Astrocyte (in vitro differentiated cells and primary cell): Measurements from ENCODE around the gene JAZF1. TPM values are rescaled to one million over a fixed set of nuclear protein-coding genes. Genes with fewer than 3 reads are reported as not detected.

Source experiments
- DNase-seq: peaks from one replicate; pipeline ENCODE4 v3.0.0-alpha.2; 2010; ENCODE audit warnings: low read depth
- FAIRE-seq: peaks from 2 replicates; lab custom pipeline; 2011; peaks lifted over from hg19 to GRCh38; lab: Jason Lieb, UNC
- H2AFZ ChIP-seq: 2 replicates; pipeline ENCODE4 v1.6.0; 2012; ENCODE audit warnings: low read depth, low read length, inconsistent platforms
- H3K27ac ChIP-seq: 2 replicates; pipeline ENCODE4 v1.5.1; 2011; ENCODE audit warnings: low read depth, low read length, inconsistent platforms
- H3K27me3 ChIP-seq: 2 replicates; pipeline ENCODE4 v1.6.0; 2011; ENCODE audit warnings: low read length, inconsistent platforms; ENCODE audit not compliant: insufficient read depth
- H3K36me3 ChIP-seq: 2 replicates; pipeline ENCODE4 v1.5.1; 2011; ENCODE audit warnings: low read length, inconsistent platforms; ENCODE audit not compliant: insufficient read depth
- H3K4me1 ChIP-seq: 2 replicates; pipeline ENCODE4 v1.5.1; 2011; ENCODE audit warnings: low read length, inconsistent platforms; ENCODE audit not compliant: insufficient read depth
- H3K4me2 ChIP-seq: 2 replicates; pipeline ENCODE4 v1.6.0; 2012; ENCODE audit warnings: low read length, inconsistent platforms
- H3K4me3 ChIP-seq: 2 replicates; pipeline ENCODE4 v1.5.1; 2011; ENCODE audit warnings: low read depth, mild to moderate bottlenecking, low read length, inconsistent platforms; ENCODE audit not compliant: insufficient read depth
- H3K79me2 ChIP-seq: 2 replicates; pipeline ENCODE4 v1.6.0; 2012; ENCODE audit warnings: mild to moderate bottlenecking, low read length, inconsistent platforms; ENCODE audit not compliant: insufficient read depth
- H3K9ac ChIP-seq: 2 replicates; pipeline ENCODE4 v1.6.0; 2012; ENCODE audit warnings: mild to moderate bottlenecking, low read length, inconsistent platforms
- H3K9me3 ChIP-seq: 2 replicates; pipeline ENCODE4 v1.5.1; 2012; ENCODE audit warnings: low read depth, mild to moderate bottlenecking, low read length, inconsistent platforms; ENCODE audit not compliant: insufficient read depth
- H4K20me1 ChIP-seq: 2 replicates; pipeline ENCODE4 v1.6.0; 2012; ENCODE audit warnings: low read length, inconsistent platforms; ENCODE audit not compliant: insufficient read depth
- H3K27ac Mint-ChIP-seq: one replicate; pipeline ENCODE4 v1.8.0; 2021; ENCODE audit warnings: mild to moderate bottlenecking, mixed read lengths; ENCODE audit not compliant: unreplicated experiment
- H3K27me3 Mint-ChIP-seq: one replicate; pipeline ENCODE4 v1.8.0; 2021; ENCODE audit warnings: low read depth, mixed read lengths; ENCODE audit not compliant: unreplicated experiment
- H3K36me3 Mint-ChIP-seq: one replicate; pipeline ENCODE4 v1.8.0; 2021; ENCODE audit warnings: low read depth, mixed read lengths; ENCODE audit not compliant: unreplicated experiment
- H3K4me1 Mint-ChIP-seq: one replicate; pipeline ENCODE4 v1.8.0; 2021; ENCODE audit warnings: low read depth, mixed read lengths; ENCODE audit not compliant: unreplicated experiment
- H3K4me3 Mint-ChIP-seq: one replicate; pipeline ENCODE4 v1.8.0; 2021; ENCODE audit warnings: mild to moderate bottlenecking, moderate library complexity, mixed read lengths; ENCODE audit not compliant: unreplicated experiment
- H3K9me3 Mint-ChIP-seq: one replicate; pipeline ENCODE4 v1.8.0; 2021; ENCODE audit warnings: mild to moderate bottlenecking, mixed read lengths; ENCODE audit not compliant: unreplicated experiment
- EZH2 ChIP-seq: IDR thresholded peaks from 2 replicates; pipeline ENCODE4 v1.6.1; 2012; ENCODE audit warnings: mild to moderate bottlenecking, low read length, inconsistent platforms; ENCODE audit not compliant: insufficient read depth
- total RNA-seq: library from RNA; stranded (reverse); gene quantifications from 2 replicates; pipeline ENCODE4 v1.2.1, GENCODE V29; 2021
- TF ChIP-seq, protein P1 (sequence below): IDR thresholded peaks from 2 replicates; pipeline ENCODE4 v1.5.1; 2011; ENCODE audit warnings: low read depth, mild to moderate bottlenecking, inconsistent platforms, low read length, moderate library complexity; ENCODE audit not compliant: insufficient read depth

JAZF1 gene
- total RNA-seq, 1 donor from 2014 or later: 20.1 TPM

DNA sequence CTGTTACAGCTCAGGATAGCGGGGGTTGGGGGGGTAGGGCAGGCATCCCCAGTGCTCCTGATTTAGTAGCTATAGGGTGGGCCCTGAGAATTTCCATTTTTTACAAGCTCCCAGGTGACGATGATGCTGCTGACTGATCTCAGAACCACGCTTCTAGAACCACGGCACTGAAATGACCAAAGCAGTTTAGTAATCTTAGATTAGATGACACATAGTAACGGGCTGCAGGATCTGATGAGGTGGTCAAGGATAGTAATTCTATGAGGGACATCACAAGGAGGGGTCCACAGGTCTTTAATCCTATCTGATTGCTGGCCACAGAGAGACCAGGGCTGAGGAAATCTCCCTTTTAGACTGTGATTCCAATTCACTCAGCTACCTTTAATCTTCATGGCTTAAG is 167.2 kb downstream of the JAZF1 start:
- DNase-seq (no peak), FAIRE-seq (no peak)
- H3K9me3 ChIP-seq: no peaks in the 10 kb centered on the region
- H3K4me3 ChIP-seq: no peak overlapping the region
- H3K27me3 ChIP-seq: no peaks in the 10 kb centered on the region
- no peak overlapping the region for H2AFZ ChIP-seq
- peaks cover 5% of the 10 kb centered on the region for H3K9me3 Mint-ChIP-seq
- H3K36me3 ChIP-seq: no peaks in the 10 kb centered on the region
- no peak overlapping the region for H3K4me2 ChIP-seq
- no peak overlapping the region for H3K9ac ChIP-seq
- TF ChIP-seq, protein P1, sequence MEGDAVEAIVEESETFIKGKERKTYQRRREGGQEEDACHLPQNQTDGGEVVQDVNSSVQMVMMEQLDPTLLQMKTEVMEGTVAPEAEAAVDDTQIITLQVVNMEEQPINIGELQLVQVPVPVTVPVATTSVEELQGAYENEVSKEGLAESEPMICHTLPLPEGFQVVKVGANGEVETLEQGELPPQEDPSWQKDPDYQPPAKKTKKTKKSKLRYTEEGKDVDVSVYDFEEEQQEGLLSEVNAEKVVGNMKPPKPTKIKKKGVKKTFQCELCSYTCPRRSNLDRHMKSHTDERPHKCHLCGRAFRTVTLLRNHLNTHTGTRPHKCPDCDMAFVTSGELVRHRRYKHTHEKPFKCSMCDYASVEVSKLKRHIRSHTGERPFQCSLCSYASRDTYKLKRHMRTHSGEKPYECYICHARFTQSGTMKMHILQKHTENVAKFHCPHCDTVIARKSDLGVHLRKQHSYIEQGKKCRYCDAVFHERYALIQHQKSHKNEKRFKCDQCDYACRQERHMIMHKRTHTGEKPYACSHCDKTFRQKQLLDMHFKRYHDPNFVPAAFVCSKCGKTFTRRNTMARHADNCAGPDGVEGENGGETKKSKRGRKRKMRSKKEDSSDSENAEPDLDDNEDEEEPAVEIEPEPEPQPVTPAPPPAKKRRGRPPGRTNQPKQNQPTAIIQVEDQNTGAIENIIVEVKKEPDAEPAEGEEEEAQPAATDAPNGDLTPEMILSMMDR: no peak
- TF ChIP-seq EZH2: no peak
- H3K27me3 Mint-ChIP-seq: no peaks in the 10 kb centered on the region
- no peak overlapping the region for H3K27ac ChIP-seq
- peaks cover 7% of the 10 kb centered on the region for H4K20me1 ChIP-seq
- H3K4me1 ChIP-seq: peaks cover 13% of the 10 kb centered on the region
- peaks cover 3% of the 10 kb centered on the region for H3K79me2 ChIP-seq
- peaks cover 14% of the 10 kb centered on the region for H3K4me1 Mint-ChIP-seq
- H3K27ac Mint-ChIP-seq: no peak overlapping the region
- H3K4me3 Mint-ChIP-seq: no peak overlapping the region
- peaks cover 10% of the 10 kb centered on the region for H3K36me3 Mint-ChIP-seq

DNA sequence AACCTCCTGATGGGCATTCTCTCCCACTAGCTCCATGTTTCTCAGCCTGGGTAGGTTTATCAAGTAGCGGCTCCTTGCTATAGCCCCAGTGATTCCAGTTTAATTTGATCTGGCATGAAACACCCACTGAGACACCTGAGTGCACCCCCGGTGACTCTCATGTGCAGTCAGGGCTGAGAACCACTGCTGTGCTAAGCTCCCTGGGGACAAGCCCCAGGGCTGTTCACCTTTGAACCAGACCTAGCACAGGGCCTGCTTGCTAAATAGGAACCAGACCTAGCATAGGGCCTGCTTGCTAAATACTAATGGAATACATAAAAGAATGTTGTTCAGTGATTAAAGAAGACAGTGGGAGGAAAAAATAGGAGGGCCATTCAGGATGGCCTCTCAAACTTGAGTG is 167.6 kb downstream of the JAZF1 start:
- no peak overlapping the region for H3K4me3 ChIP-seq
- H3K4me3 Mint-ChIP-seq: no peak overlapping the region
- peaks cover 9% of the 10 kb centered on the region for H3K4me1 ChIP-seq
- H3K9me3 ChIP-seq: no peaks in the 10 kb centered on the region
- no peaks in the 10 kb centered on the region for H3K27me3 Mint-ChIP-seq
- H3K27ac Mint-ChIP-seq: no peak overlapping the region
- peaks cover 9% of the 10 kb centered on the region for H3K4me1 Mint-ChIP-seq
- no peak overlapping the region for H3K4me2 ChIP-seq
- H2AFZ ChIP-seq: no peak overlapping the region
- FAIRE-seq (no peak), DNase-seq (no peak)
- peaks cover 4% of the 10 kb centered on the region for H4K20me1 ChIP-seq
- H3K36me3 Mint-ChIP-seq: peaks cover 10% of the 10 kb centered on the region
- H3K27ac ChIP-seq: no peak overlapping the region
- H3K27me3 ChIP-seq: no peaks in the 10 kb centered on the region
- TF ChIP-seq, protein P1: no peak
- no peak for TF ChIP-seq EZH2
- no peak overlapping the region for H3K9ac ChIP-seq
- H3K36me3 ChIP-seq: no peaks in the 10 kb centered on the region
- peaks cover 5% of the 10 kb centered on the region for H3K9me3 Mint-ChIP-seq
- peaks cover 3% of the 10 kb centered on the region for H3K79me2 ChIP-seq

DNA sequence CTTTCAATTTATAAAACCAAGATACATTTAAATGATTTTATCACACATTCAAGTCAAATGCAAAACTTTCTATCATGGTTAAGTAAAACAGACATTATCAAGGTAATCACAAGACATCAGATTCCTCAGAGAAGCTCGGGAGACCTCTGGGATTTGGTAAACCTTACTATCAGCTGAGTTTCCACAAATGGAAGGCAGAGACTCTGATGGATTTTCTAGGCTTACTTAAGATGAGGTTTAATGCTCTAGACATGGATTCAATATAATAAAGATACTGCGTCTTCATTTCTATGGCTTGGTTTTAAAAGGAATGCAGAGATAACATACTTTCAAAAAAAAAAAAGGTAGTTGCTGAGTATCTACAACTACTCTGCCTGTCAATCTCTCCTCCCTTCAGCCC is 171.7 kb downstream of the JAZF1 start:
- no peak overlapping the region for H3K9ac ChIP-seq
- FAIRE-seq: no peak
- no peaks in the 10 kb centered on the region for H3K9me3 ChIP-seq
- H3K27ac Mint-ChIP-seq: no peak overlapping the region
- peaks cover 21% of the 10 kb centered on the region for H4K20me1 ChIP-seq
- H3K4me1 Mint-ChIP-seq: peaks cover 11% of the 10 kb centered on the region
- H3K4me3 Mint-ChIP-seq: no peak overlapping the region
- H3K36me3 ChIP-seq: no peaks in the 10 kb centered on the region
- no peak overlapping the region for H3K27ac ChIP-seq
- H3K27me3 Mint-ChIP-seq: no peaks in the 10 kb centered on the region
- no peaks in the 10 kb centered on the region for H3K9me3 Mint-ChIP-seq
- no peak for DNase-seq
- no peaks in the 10 kb centered on the region for H3K79me2 ChIP-seq
- H3K4me3 ChIP-seq: no peak overlapping the region
- no peak overlapping the region for H2AFZ ChIP-seq
- H3K27me3 ChIP-seq: no peaks in the 10 kb centered on the region
- H3K36me3 Mint-ChIP-seq: peaks cover 2% of the 10 kb centered on the region
- H3K4me2 ChIP-seq: no peak overlapping the region
- no peak for TF ChIP-seq EZH2
- H3K4me1 ChIP-seq: no peaks in the 10 kb centered on the region
